Vagina (tissue), 2 donors: ENCODE data around the gene PMM2. TPM values are rescaled to one million over a fixed set of nuclear protein-coding genes. Genes with fewer than 3 reads are reported as not detected.

ENCODE experiments used
- DNase-seq, 2 donors: peaks; one replicate each; pipeline ENCODE4 v3.0.0-alpha.2; 2017; ENCODE audit errors: extremely low spot score in 2 of 2
- H3K27ac ChIP-seq: fragments of 200-600 bp; sonication (generic); one replicate; pipeline ENCODE4 v1.5.1; 2019
- H3K27me3 ChIP-seq: fragments of 200-600 bp; sonication (generic); one replicate; pipeline ENCODE4 v1.5.1; 2019
- H3K36me3 ChIP-seq, 2 donors: fragments of 200-600 bp; sonication (generic); one replicate each; pipeline ENCODE4 v1.5.1; 2017 to 2019
- H3K4me1 ChIP-seq: fragments of 200-600 bp; sonication (generic); one replicate; pipeline ENCODE4 v1.5.1; 2019
- H3K4me3 ChIP-seq, 2 donors: fragments of 200-600 bp; sonication (generic); 1 replicate in 1 of 2; 2 replicates in 1 of 2; pipeline ENCODE4 v1.5.1; 2016 to 2019
- H3K9me3 ChIP-seq: fragments of 200-600 bp; sonication (generic); one replicate; pipeline ENCODE4 v1.5.1; 2019
- CTCF ChIP-seq, 3 experiments: fragments of 450-650 bp in 2 of 3; fragments of 200-600 bp in 1 of 3; sonication (generic) in 1 of 3; IDR thresholded peaks; one replicate each; pipeline ENCODE4 v1.5.1; 2017 to 2019; ENCODE audit warnings: antibody characterized with exemption in 3 of 3, mild to moderate bottlenecking in 2 of 3, moderate library complexity in 2 of 3
- POLR2A ChIP-seq, 2 donors: fragments of 450-650 bp; IDR thresholded peaks; one replicate each; pipeline ENCODE4 v1.6.1; 2017; ENCODE audit warnings: antibody characterized with exemption in 2 of 2, mild to moderate bottlenecking in 2 of 2, moderate library complexity in 2 of 2
- POLR2AphosphoS5 ChIP-seq, 2 donors: sonication (generic); formaldehyde crosslinking; IDR thresholded peaks; one replicate each; pipeline ENCODE4 v1.9.0; 2017; ENCODE audit warnings: antibody characterized with exemption in 2 of 2, mild to moderate bottlenecking in 2 of 2, low read depth in 1 of 2; ENCODE audit not compliant: insufficient read depth in 1 of 2
- intact Hi-C: fragments of 100-400 bp; cut with DNase I; formaldehyde crosslinking; loops from one replicate; pipeline ENCODE4 v1.15.1; 2023
- total RNA-seq: library from RNA; depleted of rRNA; stranded (reverse); fragments of >200 nt; gene quantifications from one replicate; pipeline ENCODE4 v1.2.3, GENCODE V29; 2016

The PMM2 gene
- total RNA-seq, 1 donor from 2014 or later = 21.4 TPM

- intact Hi-C loops = loop anchor here (10.0 kb wide), 1 partner anchor 130 kb away; no protein-coding TSS in a partner anchor
- Histone ChIP-seq H3K27ac (no peak overlapping the region), H3K4me3 (no peak overlapping the region), H3K36me3 (no peaks in the 10 kb centered on the region), H3K27me3 (no peaks in the 10 kb centered on the region), H3K9me3 (no peaks in the 10 kb centered on the region), H3K4me1 (peaks cover 37% of the 10 kb centered on the region)
- no peak for TF ChIP-seq POLR2AphosphoS5 (IDR thresholded peaks at IDR 0.05; ENCODE audit: insufficient read depth in 1 of 2, low read depth in 1 of 2)
- TF ChIP-seq POLR2A (IDR thresholded peaks at IDR 0.05) = no peak
- no peak for TF ChIP-seq CTCF (IDR thresholded peaks at IDR 0.05)
- no peak for DNase-seq
These were observed 2.5 kb upstream of the PMM2 start for GRCh38 chr16:8795091-8795490.

- Histone ChIP-seq H3K36me3 (no peaks in the 10 kb centered on the region), H3K27me3 (no peaks in the 10 kb centered on the region), H3K4me3 (no peak overlapping the region), H3K4me1 (peaks cover 43% of the 10 kb centered on the region), H3K27ac (no peak overlapping the region), H3K9me3 (no peaks in the 10 kb centered on the region)
- DNase-seq = no peak
- TF ChIP-seq POLR2AphosphoS5 (IDR thresholded peaks at IDR 0.05; ENCODE audit: insufficient read depth in 1 of 2, low read depth in 1 of 2) (no peak), CTCF (IDR thresholded peaks at IDR 0.05) (no peak)
- intact Hi-C loops = loop anchor here (2.0 to 10.0 kb wide), 2 partner anchors 73 to 131 kb away; partner anchors contain the start of gene CARHSP1
These were observed 1.8 kb upstream of the PMM2 start for GRCh38 chr16:8795818-8796217.

DNA sequence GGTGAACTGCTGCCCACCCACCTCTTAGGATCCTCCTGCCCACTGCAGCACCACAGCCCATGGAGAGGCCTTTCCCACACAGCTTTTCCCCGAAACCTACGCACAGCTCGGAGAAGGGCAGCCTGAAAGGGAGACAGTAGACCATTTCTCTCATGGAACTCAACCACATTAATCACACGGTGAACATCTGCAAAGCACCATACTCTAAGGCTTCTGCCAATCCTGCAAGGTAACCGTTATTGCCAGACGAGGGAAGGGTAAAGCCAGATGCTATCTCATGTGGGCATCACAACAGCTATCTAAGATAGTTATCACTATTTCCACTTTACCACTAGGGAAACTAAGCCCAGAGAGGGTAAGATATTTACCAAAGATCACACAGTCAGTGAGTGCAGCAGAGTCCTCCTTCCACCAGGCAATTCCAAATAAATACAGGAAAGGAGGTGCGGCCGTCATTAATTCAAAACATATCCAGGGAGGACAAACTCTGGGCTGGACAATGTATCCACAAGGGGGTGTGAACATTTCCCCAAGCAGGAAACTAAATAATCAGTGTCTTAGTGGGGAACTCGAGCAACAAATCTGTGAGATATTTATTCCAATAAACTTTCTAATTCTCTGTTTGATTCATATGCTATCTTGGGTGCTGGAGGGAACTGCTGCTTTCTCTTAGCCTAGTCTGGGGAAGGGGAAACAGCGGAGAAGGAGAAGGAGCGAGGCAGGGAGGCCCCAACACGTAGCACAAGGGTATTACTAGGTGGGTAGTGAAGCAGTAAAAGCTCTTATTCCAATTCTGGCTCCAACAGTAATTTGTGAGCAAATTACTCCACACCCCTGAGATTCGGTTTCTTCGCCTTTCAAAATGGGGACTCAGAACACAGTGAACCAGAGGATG lies 923 bp upstream of the PMM2 start:
- no peaks in the 10 kb centered on the region for H3K9me3 ChIP-seq
- peak overlapping the region; percentile 95 to 98 for H3K4me3 ChIP-seq
- no peak for DNase-seq
- peaks cover 45% of the 10 kb centered on the region for H3K4me1 ChIP-seq
- no peak for TF ChIP-seq POLR2A (IDR thresholded peaks at IDR 0.05)
- TF ChIP-seq CTCF (IDR thresholded peaks at IDR 0.05) = no peak
- no peak for TF ChIP-seq POLR2AphosphoS5 (IDR thresholded peaks at IDR 0.05; ENCODE audit: insufficient read depth in 1 of 2, low read depth in 1 of 2)
- intact Hi-C loops = loop anchor here (2.0 to 10.0 kb wide), 2 partner anchors 72 to 132 kb away; partner anchors contain the start of gene CARHSP1
- no peaks in the 10 kb centered on the region for H3K27me3 ChIP-seq
- no peaks in the 10 kb centered on the region for H3K36me3 ChIP-seq
- peak overlapping the region; percentile 59 for H3K27ac ChIP-seq

DNA sequence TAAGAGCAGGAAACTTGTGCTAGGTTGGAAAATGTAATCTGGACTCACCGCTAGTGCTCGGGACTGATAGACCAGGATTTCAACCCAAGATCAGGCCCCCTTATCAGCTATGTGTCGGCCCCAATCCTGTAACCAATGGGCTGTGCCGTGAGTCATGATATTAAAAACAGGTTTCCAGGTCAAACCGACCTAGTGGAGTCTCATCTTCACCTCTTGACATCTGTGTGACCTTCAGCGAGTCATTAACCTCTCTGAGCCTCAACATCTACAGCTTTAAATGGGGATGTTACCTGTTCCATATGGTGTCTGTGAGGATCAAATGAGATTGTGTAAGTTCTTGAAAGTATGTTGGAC lies 512 bp downstream of the PMM2 start:
- no peak for DNase-seq
- intact Hi-C loops = loop anchor here (10.0 kb wide), 1 partner anchor 133 kb away; no protein-coding TSS in a partner anchor
- no peaks in the 10 kb centered on the region for H3K27me3 ChIP-seq
- H3K4me3 ChIP-seq = peak overlapping the region; percentile 95 to 98
- H3K36me3 ChIP-seq = peaks cover 0 to 13% of the 10 kb centered on the region in 2 donors
- peak overlapping the region; percentile 59 for H3K27ac ChIP-seq
- H3K4me1 ChIP-seq = peaks cover 45% of the 10 kb centered on the region
- H3K9me3 ChIP-seq = no peaks in the 10 kb centered on the region
- no peak for TF ChIP-seq POLR2AphosphoS5 (IDR thresholded peaks at IDR 0.05; ENCODE audit: insufficient read depth in 1 of 2, low read depth in 1 of 2)
- TF ChIP-seq CTCF (IDR thresholded peaks at IDR 0.05) = no peak
- no peak for TF ChIP-seq POLR2A (IDR thresholded peaks at IDR 0.05)
